Kidney epithelial cell (primary cell): ENCODE results near the gene EMP1. TPM values are rescaled to one million over a fixed set of nuclear protein-coding genes. Genes with fewer than 3 reads are reported as not detected.

ENCODE experiments used
- DNase-seq: peaks from one replicate; pipeline ENCODE4 v3.0.0-alpha.2; 2010; ENCODE audit warnings: low read depth
- H3K27me3 ChIP-seq: 2 replicates; pipeline ENCODE4 v1.6.0; 2011; ENCODE audit warnings: low read length; ENCODE audit not compliant: control insufficient read depth, insufficient read depth
- H3K36me3 ChIP-seq: 2 replicates; pipeline ENCODE4 v1.5.1; 2011; ENCODE audit warnings: low read length; ENCODE audit not compliant: control insufficient read depth, insufficient read depth
- H3K4me3 ChIP-seq: 2 replicates; pipeline ENCODE4 v1.5.1; 2011; ENCODE audit warnings: low read depth, mild to moderate bottlenecking, control low read depth, low read length
- total RNA-seq: library from RNA; depleted of rRNA; stranded (reverse); fragments of >200 nt; gene quantifications from 2 replicates; pipeline ENCODE4 v1.2.3, GENCODE V29; 2015
- TF ChIP-seq, protein P1 (sequence below): IDR thresholded peaks from 2 replicates; pipeline ENCODE4 v1.5.1; 2011; ENCODE audit warnings: mild to moderate bottlenecking, moderate library complexity, low read length, control low read depth, inconsistent platforms; ENCODE audit not compliant: insufficient read depth, poor library complexity, severe bottlenecking

EMP1 gene
- total RNA-seq, 1 donor from 2014 or later, result 241 TPM

DNA sequence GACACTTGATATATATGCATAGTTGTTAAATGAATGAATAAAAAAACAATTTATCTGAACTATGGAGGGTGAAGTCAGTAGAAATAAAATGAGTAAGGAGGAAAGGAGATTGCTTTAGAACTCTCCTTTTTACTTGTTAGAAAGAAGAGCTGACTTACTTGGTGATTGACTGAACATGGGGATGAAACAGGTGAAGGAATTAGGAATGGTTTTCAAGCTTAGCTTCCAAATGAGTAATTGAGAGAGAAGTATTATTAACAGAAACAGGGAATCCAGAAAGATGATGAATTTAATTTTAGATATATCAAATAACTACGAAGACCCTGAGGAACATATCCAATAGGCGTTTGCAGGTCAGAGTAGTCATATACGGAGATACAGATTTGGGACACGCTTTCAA, 33.6 kb upstream of the EMP1 start:
- no peak for DNase-seq
- Histone ChIP-seq H3K27me3 (peaks cover 3% of the 10 kb centered on the region), H3K4me3 (no peak overlapping the region), H3K36me3 (no peaks in the 10 kb centered on the region)
- TF ChIP-seq, protein P1, sequence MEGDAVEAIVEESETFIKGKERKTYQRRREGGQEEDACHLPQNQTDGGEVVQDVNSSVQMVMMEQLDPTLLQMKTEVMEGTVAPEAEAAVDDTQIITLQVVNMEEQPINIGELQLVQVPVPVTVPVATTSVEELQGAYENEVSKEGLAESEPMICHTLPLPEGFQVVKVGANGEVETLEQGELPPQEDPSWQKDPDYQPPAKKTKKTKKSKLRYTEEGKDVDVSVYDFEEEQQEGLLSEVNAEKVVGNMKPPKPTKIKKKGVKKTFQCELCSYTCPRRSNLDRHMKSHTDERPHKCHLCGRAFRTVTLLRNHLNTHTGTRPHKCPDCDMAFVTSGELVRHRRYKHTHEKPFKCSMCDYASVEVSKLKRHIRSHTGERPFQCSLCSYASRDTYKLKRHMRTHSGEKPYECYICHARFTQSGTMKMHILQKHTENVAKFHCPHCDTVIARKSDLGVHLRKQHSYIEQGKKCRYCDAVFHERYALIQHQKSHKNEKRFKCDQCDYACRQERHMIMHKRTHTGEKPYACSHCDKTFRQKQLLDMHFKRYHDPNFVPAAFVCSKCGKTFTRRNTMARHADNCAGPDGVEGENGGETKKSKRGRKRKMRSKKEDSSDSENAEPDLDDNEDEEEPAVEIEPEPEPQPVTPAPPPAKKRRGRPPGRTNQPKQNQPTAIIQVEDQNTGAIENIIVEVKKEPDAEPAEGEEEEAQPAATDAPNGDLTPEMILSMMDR, result no peak

DNA sequence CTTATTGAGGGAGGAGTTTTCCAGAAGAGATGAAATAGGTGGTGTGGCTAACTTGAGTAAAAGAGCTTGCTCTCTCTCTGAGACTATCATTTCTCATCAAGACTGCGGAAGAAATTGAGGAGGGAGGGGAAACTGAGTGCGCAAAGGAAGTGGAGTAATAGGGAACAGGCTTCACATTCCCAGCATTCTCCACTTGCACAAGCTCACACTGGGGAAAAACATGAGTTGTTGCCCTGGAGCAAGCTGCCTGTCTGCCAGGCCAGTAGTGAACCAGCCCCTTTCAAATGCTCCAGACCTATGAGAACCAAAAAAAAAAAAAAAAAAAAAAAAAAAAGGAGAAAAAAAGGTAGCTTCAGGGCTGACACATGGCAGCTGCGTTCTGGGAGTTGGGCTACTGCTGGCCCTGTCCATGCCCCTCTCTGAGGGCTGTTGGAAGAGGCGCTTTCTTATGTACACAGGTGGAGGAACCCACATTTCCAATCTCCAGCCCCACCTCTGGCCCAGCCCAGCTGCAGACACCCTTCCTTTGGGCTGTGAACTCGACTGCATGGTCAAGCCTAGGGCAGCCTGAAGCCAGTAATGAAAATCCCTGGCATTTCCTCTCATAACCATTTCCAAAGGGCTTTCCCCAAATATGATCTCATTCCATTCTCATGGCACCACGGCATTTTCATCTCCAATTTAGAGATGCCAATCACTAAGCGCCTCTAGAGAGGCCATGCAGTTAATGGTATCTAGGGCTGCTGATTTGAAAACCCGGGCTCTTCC, 32.5 kb upstream of the EMP1 start:
- no peaks in the 10 kb centered on the region for H3K36me3 ChIP-seq
- peaks cover 3% of the 10 kb centered on the region for H3K27me3 ChIP-seq
- TF ChIP-seq, protein P1, result no peak
- no peak for DNase-seq
- no peak overlapping the region for H3K4me3 ChIP-seq

DNA sequence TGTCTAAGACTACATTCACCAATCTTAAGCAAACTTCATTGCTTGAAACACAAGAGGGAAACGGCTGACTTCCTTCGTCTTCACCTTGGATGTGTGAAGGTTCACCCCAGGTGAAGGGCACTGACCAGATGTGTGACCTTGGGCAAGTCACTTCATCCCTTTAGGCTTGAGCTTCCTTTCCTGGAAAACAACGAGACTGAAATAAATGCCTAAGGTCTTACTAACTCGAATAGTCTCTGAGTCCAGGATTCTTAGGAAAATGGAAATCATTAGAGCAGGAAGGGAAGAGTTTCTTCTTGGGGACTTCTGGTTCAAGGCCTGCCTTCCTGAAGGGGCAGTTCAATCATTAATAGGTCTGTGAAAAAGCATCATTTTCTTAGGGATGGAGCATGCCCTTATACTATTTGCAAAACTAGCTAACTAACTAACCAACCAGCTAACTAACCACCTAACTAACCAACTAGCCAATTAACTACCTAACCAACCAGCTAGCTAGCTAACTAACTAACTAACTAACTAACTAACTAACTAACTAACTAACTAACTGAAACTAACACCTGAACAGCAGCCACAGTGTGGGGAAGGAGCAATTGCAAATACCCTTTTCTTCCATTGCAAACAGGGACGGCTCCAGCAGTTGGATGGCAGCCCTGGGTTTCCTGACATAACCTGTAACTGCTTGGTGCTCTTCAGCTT, 31.5 kb upstream of the EMP1 start:
- TF ChIP-seq, protein P1, result no peak
- H3K27me3 ChIP-seq, result peaks cover 3% of the 10 kb centered on the region
- DNase-seq, result no peak

DNA sequence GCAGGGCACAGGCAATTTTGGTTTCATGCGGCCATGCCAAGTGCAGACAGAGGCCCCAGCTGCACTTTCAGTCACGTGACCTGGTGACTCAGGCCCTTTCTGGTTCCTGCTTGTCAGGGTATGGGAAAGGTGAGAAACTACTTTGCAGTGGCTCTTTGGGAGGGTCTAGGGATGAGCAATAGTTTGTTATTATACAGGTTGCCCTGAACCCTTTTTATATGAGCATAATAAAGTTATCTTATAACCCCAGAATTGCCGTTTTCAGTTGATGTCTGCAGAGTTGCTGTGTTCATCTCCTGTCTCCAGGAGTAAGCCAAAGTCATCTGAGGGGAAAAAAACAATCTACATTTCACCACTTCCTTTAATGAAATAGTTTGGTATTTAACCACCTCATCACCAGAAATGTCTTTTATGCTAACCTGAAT, 30.9 kb upstream of the EMP1 start:
- TF ChIP-seq, protein P1, result no peak
- Histone ChIP-seq H3K36me3 (no peaks in the 10 kb centered on the region), H3K27me3 (peaks cover 3% of the 10 kb centered on the region), H3K4me3 (no peak overlapping the region)
- peak; percentile 86 for DNase-seq

More for the DNA sequence above, 31.5 kb upstream of the EMP1 start:
- Histone ChIP-seq H3K4me3 (no peak overlapping the region), H3K36me3 (no peaks in the 10 kb centered on the region)

DNA sequence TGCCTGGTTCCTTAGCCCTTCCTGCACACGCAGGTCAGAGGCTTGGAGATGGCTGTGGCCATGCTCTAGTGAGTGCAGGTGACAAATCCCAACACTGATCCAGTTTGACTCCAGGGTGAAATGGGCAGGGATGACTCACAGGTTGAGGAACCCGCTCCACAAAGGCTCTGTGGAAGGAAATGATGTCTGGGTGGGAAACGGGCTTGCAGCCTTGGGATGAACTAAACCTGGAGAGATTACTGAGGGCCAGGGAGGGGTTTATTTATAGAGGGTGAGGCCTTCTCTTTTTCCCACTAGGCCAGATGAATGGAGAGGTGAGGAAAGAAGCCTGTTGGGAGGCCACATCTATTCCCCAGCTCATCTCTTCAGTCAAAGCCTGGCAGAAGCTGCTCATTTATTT, 29.3 kb upstream of the EMP1 start:
- H3K36me3 ChIP-seq, result no peaks in the 10 kb centered on the region
- DNase-seq, result peak; percentile 28
- H3K4me3 ChIP-seq, result no peak overlapping the region
- peaks cover 1% of the 10 kb centered on the region for H3K27me3 ChIP-seq
- TF ChIP-seq, protein P1, result no peak
